Effector memory CD8-positive, alpha-beta T cell (primary cell): ENCODE results near the gene DCP1A.
"Not testable (repeated sequence)": the region's sequence is repeated elsewhere in the genome, so short reads cannot be mapped to it uniquely, and the experiment has no call there.

Source experiments
- ATAC-seq: fragments of 150-1000 bp; cut with Tn5 transposase; replicated peaks from 2 replicates; pipeline ENCODE4 v1.10.0; 2021; ENCODE audit warnings: mild to moderate bottlenecking, moderate library complexity
- DNase-seq, 3 experiments: peaks; one replicate each; pipeline ENCODE4 v3.0.0; 2021
- H3K27ac Mint-ChIP-seq, 2 donors: one replicate each; pipeline ENCODE4 v1.8.0; 2022; ENCODE audit warnings: mild to moderate bottlenecking in 2 of 2, mixed read lengths in 2 of 2, moderate library complexity in 2 of 2
- H3K27me3 Mint-ChIP-seq, 2 donors: one replicate each; pipeline ENCODE4 v1.8.0; 2022; ENCODE audit warnings: mixed read lengths in 2 of 2
- H3K36me3 Mint-ChIP-seq: one replicate; pipeline ENCODE4 v1.8.0; 2022; ENCODE audit warnings: mild to moderate bottlenecking, moderate library complexity, mixed read lengths; ENCODE audit not compliant: insufficient read depth
- H3K4me1 Mint-ChIP-seq, 2 donors: one replicate each; pipeline ENCODE4 v1.8.0; 2022; ENCODE audit warnings: low read depth in 2 of 2, mixed read lengths in 2 of 2
- H3K4me3 Mint-ChIP-seq, 2 donors: one replicate each; pipeline ENCODE4 v1.8.0; 2022; ENCODE audit warnings: mild to moderate bottlenecking in 2 of 2, mixed read lengths in 2 of 2, moderate library complexity in 2 of 2
- H3K9me3 Mint-ChIP-seq, 2 donors: one replicate each; pipeline ENCODE4 v1.8.0; 2022; ENCODE audit warnings: mixed read lengths in 2 of 2

Gene DCP1A

GRCh38 chr3:53312832-53313231 lies 34.5 kb downstream of the DCP1A start:
- ATAC-seq (no peak), DNase-seq (no peak)
- Mint-ChIP-seq H3K4me3 (no peak overlapping the region), H3K27ac (peak overlapping the region in 1 of 2 donors; percentile 62), H3K27me3 (no peaks in the 10 kb centered on the region), H3K9me3 (no peaks in the 10 kb centered on the region), H3K36me3 (peaks cover 80% of the 10 kb centered on the region), H3K4me1 (no peaks in the 10 kb centered on the region)

DNA sequence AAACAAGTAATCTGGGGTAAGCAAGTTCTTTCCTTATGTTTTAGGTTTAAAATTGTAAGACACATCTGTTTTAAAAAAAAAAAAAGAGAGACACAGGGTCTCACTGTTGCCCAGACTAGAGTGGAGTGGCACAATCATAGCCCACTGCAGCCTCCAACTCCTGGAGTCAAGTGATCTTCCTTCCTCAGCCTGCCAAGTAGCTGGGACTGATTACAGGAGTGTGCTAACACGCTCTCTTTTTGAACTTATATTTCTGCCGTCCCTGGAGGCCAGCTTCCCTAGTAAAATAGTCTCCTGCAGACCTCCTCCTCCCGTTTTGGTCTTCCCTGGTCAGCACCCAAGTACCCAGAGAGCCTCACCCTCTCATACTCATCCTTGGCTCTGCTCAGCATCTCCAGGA lies 35.5 kb downstream of the DCP1A start:
- DNase-seq, result no peak
- no peak for ATAC-seq
- H3K9me3 Mint-ChIP-seq, result no peaks in the 10 kb centered on the region
- H3K27me3 Mint-ChIP-seq, result no peaks in the 10 kb centered on the region
- H3K36me3 Mint-ChIP-seq, result peaks cover 81% of the 10 kb centered on the region
- no peak overlapping the region for H3K4me3 Mint-ChIP-seq
- H3K27ac Mint-ChIP-seq, result no peak overlapping the region
- H3K4me1 Mint-ChIP-seq, result no peaks in the 10 kb centered on the region

DNA sequence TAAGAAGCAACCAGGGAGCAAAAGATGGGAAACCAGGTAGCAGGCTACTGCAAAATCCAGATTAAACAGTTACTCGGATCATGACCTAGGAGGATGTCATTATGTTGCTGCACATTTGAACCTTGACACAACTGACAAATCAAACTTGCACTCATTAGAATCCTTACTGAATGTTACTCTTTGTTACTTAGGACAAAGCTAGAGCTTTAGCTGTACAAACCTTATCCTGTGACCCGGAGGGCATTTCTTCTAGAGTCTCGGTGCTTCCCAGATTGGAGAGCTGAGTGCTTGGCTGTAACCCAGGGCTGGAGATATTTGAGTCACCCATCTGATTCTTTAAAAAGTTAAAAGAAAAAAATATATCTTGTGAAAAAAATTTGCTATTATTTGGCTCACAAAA lies 43.4 kb downstream of the DCP1A start:
- Mint-ChIP-seq H3K4me1 (peaks cover 3 to 5% of the 10 kb centered on the region in 2 donors), H3K4me3 (no peak overlapping the region), H3K27me3 (no peaks in the 10 kb centered on the region), H3K27ac (peak overlapping the region; percentile 30 to 69), H3K36me3 (peaks cover 67% of the 10 kb centered on the region), H3K9me3 (no peaks in the 10 kb centered on the region)
- no peak for ATAC-seq
- DNase-seq, result no peak

GRCh38 chr3:53303549-53303948 lies 43.8 kb downstream of the DCP1A start:
- no peak for ATAC-seq
- Mint-ChIP-seq H3K27me3 (no peaks in the 10 kb centered on the region), H3K9me3 (no peaks in the 10 kb centered on the region), H3K4me1 (peaks cover 3 to 5% of the 10 kb centered on the region in 2 donors), H3K36me3 (peaks cover 63% of the 10 kb centered on the region), H3K27ac (peak overlapping the region; percentile 30 to 69), H3K4me3 (no peak overlapping the region)
- DNase-seq, result no peak

GRCh38 chr3:53300826-53301225 lies 46.5 kb downstream of the DCP1A start:
- ATAC-seq, result no peak
- no peak overlapping the region for H3K27ac Mint-ChIP-seq
- peaks cover 51% of the 10 kb centered on the region for H3K36me3 Mint-ChIP-seq
- H3K27me3 Mint-ChIP-seq, result no peaks in the 10 kb centered on the region
- H3K9me3 Mint-ChIP-seq, result no peaks in the 10 kb centered on the region
- H3K4me3 Mint-ChIP-seq, result no peak overlapping the region
- peaks cover 3 to 5% of the 10 kb centered on the region in 2 donors for H3K4me1 Mint-ChIP-seq
- DNase-seq, result no peak

GRCh38 chr3:53299611-53300023 lies 47.7 kb downstream of the DCP1A start:
- not testable (repeated sequence) for H3K27me3 Mint-ChIP-seq, H3K4me1 Mint-ChIP-seq, H3K9me3 Mint-ChIP-seq, H3K27ac Mint-ChIP-seq, H3K4me3 Mint-ChIP-seq
- peaks cover 53% of the 10 kb centered on the region for H3K36me3 Mint-ChIP-seq
- ATAC-seq (peak; percentile 81), DNase-seq (peak in 1 of 3 experiments; percentile 14)

DNA sequence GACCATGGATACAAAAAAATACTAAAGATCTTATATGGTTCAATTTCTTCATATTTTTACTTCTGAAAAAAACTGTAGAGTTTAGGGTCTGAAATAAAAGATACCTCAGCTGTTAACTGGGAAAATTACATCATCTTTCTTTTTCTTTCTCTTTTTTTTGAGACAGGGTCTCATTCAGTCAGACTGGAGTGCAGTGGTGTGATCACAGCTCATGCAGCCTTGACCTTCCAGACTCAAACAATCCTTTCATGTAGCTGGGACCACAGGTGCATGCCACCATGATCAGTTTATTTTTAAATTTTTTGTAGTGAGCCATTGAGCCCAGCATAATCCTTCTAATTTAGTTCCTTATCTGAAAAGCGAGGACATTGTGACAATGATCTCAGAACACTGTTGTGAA lies 51.9 kb downstream of the DCP1A start:
- Mint-ChIP-seq H3K27me3 (no peaks in the 10 kb centered on the region), H3K9me3 (no peaks in the 10 kb centered on the region), H3K36me3 (peaks cover 36% of the 10 kb centered on the region), H3K27ac (no peak overlapping the region), H3K4me1 (peaks cover 5 to 10% of the 10 kb centered on the region in 2 donors), H3K4me3 (no peak overlapping the region)
- ATAC-seq (no peak), DNase-seq (no peak)

GRCh38 chr3:53293867-53294266 lies 53.5 kb downstream of the DCP1A start:
- Mint-ChIP-seq H3K4me3 (no peak overlapping the region), H3K9me3 (no peaks in the 10 kb centered on the region), H3K36me3 (peaks cover 27% of the 10 kb centered on the region), H3K4me1 (peaks cover 0 to 7% of the 10 kb centered on the region in 2 donors), H3K27ac (peak overlapping the region; percentile 18 to 27), H3K27me3 (no peaks in the 10 kb centered on the region)
- ATAC-seq, result no peak
- DNase-seq, result no peak

GRCh38 chr3:53288214-53288613 lies 59.1 kb downstream of the DCP1A start:
- Mint-ChIP-seq H3K4me3 (no peak overlapping the region), H3K36me3 (peaks cover 47% of the 10 kb centered on the region), H3K4me1 (no peaks in the 10 kb centered on the region), H3K27ac (peak overlapping the region in 1 of 2 donors; percentile 41), H3K9me3 (no peaks in the 10 kb centered on the region), H3K27me3 (no peaks in the 10 kb centered on the region)
- DNase-seq (no peak), ATAC-seq (no peak)

- Mint-ChIP-seq H3K27ac (peak overlapping the region in 1 of 2 donors; percentile 59), H3K4me1 (no peaks in the 10 kb centered on the region), H3K36me3 (peaks cover 47% of the 10 kb centered on the region), H3K4me3 (no peak overlapping the region), H3K9me3 (no peaks in the 10 kb centered on the region), H3K27me3 (no peaks in the 10 kb centered on the region)
- no peak for ATAC-seq
- no peak for DNase-seq
Measured at GRCh38 chr3:53287131-53287629, 60.2 kb downstream of the DCP1A start.

DNA sequence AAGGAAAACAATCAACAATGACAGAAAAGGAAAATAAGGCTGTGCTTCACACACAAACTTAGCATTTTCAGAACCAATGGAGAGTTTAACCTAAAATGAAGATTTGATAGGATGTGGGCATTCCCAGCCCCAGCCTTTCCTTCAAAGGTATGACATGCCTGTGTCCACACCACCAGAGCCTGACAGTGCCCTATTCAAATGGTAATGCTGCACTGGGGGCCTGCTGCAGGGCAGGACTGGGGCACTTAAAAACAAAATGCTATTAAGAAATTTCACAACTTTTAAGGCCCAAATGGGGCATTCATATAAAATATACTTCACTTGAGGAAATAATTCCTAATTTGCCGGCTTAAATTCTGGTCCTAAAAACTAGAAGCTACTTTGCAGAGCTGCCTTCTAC lies 60.6 kb downstream of the DCP1A start:
- H3K27me3 Mint-ChIP-seq, result no peaks in the 10 kb centered on the region
- no peak overlapping the region for H3K4me3 Mint-ChIP-seq
- H3K36me3 Mint-ChIP-seq, result peaks cover 45% of the 10 kb centered on the region
- DNase-seq, result no peak
- H3K9me3 Mint-ChIP-seq, result no peaks in the 10 kb centered on the region
- no peak for ATAC-seq
- no peaks in the 10 kb centered on the region for H3K4me1 Mint-ChIP-seq
- peak overlapping the region in 1 of 2 donors; percentile 59 for H3K27ac Mint-ChIP-seq

DNA sequence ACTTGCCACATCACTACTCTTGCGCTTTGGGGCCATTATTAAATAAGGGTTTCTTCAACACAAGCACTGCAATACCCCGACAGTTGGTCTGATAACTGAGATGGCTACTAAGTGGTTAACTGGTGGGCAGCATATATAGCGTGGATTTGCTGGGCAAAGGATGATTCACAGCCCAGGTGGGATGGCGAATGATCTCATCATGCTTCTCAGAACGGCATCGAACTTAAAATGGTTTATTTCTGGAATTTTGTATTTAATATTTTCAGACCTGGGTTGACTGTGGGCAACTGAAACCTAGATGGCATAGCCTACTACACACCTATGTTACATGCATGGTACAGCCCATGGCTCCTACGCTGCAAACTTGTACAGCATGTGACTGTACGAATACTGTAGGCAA lies 64.8 kb downstream of the DCP1A start:
- DNase-seq (no peak), ATAC-seq (no peak)
- Mint-ChIP-seq H3K4me3 (no peak overlapping the region), H3K27ac (no peak overlapping the region), H3K9me3 (no peaks in the 10 kb centered on the region), H3K27me3 (no peaks in the 10 kb centered on the region), H3K4me1 (no peaks in the 10 kb centered on the region), H3K36me3 (peaks cover 32% of the 10 kb centered on the region)

- Mint-ChIP-seq H3K36me3 (peaks cover 8% of the 10 kb centered on the region), H3K27me3 (peaks cover 0 to 2% of the 10 kb centered on the region in 2 donors), H3K4me3 (no peak overlapping the region), H3K27ac (no peak overlapping the region), H3K4me1 (peaks cover 0 to 5% of the 10 kb centered on the region in 2 donors), H3K9me3 (no peaks in the 10 kb centered on the region)
- DNase-seq (no peak), ATAC-seq (no peak)
Measured at GRCh38 chr3:53278667-53279066, 68.7 kb downstream of the DCP1A start.

- Mint-ChIP-seq H3K4me1 (peaks cover 0 to 5% of the 10 kb centered on the region in 2 donors), H3K9me3 (no peaks in the 10 kb centered on the region), H3K4me3 (no peak overlapping the region), H3K27me3 (peaks cover 0 to 7% of the 10 kb centered on the region in 2 donors), H3K27ac (peak overlapping the region; percentile 11 to 16), H3K36me3 (peaks cover 3% of the 10 kb centered on the region)
- peak; percentile 48 for ATAC-seq
- no peak for DNase-seq
Measured at GRCh38 chr3:53274938-53275605, 72.3 kb downstream of the DCP1A start.
